HG02642 (cell line): ENCODE data around the gene CUL7.
"Not testable (repeated sequence)": the region's sequence is repeated elsewhere in the genome, so short reads cannot be mapped to it uniquely, and the experiment has no call there.

ENCODE experiments used
- ATAC-seq: cut with Tn5 transposase; IDR thresholded peaks from one replicate; pipeline ENCODE4 v1.9.1; 2021; ENCODE audit warnings: mild to moderate bottlenecking; ENCODE audit not compliant: unreplicated experiment, poor library complexity

The CUL7 gene

DNA sequence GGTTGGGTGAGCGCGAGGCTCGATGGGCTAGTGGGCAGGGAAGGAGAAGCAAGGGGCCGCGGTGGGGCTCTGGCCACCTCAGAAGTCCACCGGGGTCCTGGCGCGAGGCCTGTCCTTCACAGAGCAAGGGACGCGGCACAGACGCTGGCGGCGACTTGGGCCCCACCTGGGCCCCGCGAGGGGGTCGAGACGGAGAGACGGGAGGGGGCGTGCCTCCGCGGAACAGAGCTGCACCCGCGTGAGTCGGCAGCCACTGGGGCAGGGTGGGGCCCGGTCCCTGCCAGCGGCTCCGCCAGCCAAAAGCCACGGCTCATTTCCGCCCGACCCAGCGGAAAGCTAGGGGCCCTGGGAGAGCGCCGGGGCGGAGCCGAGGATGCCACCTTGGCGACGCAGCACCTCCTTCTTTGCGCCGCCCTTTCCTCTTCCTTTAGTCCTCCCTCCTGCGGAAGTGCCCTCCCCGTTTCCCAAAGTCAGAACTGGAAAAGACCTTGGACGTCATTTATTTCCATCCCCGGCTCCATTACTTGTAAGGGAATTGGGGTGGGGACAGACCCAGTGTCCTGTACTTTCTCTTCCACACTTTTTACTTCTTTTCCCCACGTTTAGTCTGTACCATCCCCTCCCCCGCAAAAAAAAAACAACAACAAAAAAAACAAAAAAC lies at the start of gene CUL7:
Gene CUL7, minus strand, starts transcription at position 307 of the 661 bp plus-strand sequence. CDS start 1,063 bp downstream, outside the sequence.
- ATAC-seq, result peak; percentile 89

DNA sequence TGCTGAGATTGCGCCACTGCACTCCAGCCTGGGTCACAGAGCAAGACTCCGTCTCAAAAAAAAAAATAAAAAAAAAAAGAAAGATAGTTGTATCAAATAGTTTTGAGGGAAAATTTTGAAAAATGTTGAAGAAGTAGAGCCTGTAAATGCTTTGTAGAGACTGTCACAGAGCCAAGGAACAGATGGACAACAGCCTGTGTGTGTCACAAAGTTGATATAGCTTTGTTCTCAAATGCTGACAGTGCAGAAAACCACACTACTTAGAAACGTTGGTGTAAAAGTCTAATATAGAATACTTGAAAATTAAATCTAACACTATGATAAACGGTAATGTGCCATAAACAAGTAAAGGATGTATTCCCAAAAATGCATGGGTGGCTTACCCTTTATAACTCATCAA lies 47.8 kb upstream of the CUL7 start:
- no peak for ATAC-seq

DNA sequence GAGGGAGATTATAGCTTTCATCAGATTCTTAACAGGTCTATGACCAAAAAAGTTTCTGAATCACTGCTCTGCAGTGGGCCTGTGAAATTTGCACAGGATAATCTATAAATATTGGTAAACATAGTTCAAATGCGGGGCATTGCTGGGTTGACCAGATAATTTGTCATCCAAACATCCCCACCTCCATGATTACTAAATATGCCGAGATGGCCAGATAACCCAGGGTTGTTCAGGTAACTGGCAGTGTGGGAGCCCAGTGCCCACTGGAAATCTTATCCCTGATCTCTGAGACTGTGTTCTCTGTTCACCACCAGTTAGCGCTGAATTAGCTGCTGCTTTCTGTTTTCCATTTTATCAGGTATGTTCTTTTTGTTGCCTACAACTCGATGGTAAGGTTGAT lies 43.9 kb upstream of the CUL7 start:
- no peak for ATAC-seq

DNA sequence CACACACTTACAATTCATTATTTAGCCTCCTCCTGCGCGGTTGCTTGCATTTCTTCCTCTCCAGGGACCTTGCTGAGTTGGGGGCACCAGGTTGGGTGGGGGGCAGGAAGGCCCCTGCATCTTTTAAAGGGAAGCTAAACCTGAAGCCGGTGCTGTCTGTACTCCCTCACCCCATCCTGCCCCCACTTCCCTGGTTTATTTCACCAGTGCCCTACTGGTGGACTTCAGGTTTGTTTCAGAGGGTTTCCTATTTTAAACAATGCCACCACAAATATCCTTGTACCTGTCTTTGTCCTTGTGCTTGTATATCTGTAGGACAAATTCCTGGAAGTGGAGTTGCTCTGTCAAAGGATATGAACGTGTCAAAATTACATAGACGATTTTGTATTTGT lies 43.4 kb upstream of the CUL7 start:
- no peak for ATAC-seq

DNA sequence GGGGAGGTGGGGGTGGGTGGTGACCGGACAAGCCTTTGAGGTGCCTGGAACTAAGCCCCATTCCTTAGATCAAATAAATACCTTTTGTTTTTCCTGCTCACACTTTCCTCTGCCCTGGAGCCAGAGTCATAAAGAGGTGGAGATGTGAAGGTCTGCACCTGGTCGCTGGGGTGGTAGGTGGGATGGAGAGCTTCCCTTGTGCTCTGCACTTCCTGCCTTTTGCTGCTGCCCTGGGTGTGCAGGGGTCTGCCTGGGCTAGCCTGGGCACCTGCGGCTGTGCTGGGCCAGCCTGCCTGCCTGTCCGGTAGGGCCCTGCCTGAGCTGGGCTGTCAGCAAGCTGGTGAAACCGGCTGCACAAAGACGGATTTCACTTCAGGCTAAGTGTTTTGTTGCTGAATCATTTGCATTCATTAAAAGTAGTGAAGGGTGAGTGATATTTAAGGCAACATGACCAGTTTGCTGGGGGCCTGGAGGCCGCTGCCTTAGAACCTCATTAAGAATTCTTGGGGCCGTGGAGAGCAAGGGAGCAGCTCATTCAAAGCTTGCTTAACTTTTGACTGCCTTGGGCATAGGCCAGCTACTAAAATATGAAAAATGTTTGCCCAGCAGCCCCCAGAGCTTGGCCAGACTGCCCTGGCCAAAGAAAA lies 42.9 kb upstream of the CUL7 start:
- no peak for ATAC-seq

DNA sequence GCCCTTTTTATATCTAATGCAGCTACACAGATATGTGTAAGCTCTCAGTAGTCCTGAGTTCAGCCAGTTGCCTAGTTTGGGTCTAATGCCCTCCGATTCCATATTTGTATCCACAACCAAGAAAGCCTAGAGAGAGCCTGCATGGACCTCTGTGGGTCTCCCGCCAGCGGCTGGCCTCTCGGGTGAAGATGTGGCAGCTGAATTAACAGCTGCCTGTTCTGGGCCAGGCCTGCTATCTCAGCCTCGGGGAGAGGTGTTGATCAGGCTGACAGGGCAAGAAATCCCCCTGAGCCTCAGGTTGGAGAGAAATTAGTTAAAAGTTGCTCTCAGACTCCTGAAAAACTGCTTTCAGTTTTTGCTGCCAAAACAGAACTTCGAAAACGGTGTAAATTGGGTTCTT lies 42.3 kb upstream of the CUL7 start:
- no peak for ATAC-seq

DNA sequence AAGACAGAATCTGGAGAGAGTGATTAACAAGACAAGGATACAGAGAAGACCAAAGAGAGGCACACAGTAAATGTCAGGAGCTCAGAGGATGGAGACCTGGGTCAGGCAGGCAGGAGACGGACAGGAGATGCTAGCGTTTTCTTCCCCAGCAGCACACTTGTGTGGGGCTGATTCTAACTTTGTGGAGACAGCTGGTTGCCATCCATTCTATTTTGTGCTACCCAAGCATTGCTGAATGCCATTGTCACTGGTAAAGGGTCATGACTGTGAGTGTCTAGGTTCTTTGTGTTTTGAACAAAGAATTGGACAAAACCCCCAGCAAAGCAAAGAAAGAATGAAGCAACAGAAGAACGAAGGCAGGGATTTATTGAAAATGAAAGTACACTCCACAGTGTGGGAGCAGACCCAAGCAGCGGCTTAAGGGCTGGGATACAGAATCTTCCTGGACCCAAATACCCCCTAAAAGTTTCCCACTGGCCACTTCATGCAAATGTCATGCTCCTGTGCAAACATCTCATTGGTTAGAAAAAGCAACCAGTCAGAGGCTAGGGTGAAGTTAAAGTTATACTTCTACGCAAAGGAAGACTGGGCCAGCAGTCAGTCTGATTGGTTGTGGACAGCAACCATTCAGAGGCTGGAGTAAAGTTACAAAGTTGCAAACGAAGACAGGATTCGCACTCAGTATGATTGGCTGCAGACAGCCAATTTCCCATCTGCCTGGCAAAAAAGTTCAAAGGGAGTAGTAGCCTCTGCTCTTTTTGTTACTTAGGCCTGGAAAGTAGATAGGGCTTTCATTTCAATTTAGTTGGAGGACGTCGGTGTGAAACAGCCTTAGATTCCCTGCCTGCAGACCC lies 40.0 kb upstream of the CUL7 start:
- no peak for ATAC-seq

DNA sequence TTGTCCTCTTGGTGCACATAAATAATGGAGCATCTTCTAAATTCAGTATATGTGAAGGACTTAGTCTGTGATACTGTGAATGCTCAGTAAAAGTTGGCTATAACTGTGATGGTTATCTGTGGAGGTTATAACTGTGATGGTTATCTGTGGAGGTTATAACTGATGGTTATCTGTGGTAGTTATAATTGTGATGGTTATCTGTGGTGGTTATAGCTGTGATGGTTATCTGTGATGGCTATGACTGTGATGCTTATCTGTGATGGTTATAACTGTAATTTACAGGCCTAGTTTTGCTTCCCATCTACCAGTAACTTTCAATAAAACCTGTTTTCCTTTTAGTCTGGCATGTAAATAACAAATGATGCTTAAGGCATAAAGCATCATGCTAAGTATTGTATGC lies 39.0 kb upstream of the CUL7 start:
- no peak for ATAC-seq

DNA sequence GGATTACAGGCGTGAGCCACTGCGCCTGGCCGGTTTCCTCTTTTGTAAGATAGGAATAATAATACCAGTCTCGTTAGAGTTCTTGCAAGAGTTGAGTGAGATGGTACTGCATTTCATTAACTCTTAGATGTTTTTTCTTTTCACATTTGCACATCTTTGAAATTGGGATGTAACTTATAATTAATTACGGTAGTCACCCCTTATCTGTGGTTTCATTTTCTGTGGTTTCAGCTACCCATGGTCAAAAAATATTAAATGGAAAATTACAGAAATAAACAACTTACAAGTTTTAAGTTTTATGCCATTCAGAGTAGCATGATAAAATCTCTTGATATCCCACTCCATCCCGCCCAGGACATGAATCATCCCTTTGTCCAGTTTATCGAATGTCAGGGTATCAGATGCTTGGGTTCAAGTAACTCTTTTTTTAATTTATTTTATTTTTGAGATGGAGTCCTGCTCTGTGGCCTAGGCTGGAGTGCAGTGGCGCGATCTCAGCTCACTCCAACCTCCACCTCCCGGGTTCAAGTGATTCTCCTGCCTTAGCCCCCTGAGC lies 37.9 kb upstream of the CUL7 start:
- ATAC-seq, result no peak

DNA sequence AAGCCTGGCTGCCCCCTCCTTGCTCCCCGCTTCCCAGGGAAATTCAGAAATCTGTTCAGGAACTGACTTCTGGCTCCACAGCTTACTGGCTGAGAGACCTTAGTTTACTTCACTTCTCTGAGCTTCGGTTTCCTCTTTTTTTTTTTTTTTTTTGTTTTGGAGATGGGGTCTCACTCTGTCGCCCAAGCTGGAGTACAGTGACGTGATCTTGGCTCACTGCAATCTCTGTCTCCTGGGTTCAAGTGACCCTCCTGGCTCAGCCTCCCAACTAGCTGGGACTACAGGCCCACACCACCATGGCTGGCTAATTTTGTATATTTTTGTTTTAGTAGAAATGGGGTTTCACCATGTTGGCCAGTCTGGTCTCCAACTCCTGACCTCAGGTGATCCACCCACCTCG lies 37.4 kb upstream of the CUL7 start:
- no peak for ATAC-seq

DNA sequence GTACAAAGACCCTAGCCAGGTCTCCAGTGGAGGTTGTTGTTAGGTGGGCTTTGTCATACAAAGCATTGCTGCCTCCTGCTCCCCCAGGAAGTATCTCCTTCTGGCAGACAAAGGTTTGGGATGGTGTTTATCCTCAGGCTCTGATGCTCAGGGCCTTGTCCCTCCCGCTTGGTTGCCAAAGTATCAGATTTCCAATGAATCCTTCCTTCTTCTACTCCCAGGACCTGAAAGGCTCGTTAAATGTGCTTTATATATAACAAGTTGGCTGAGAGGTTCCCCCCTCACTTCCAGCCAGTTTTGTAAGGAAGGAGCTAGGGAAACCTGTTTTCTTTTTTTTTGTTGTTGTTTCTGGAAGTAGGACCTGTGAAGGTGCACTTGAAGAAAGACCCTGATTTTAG lies 36.9 kb upstream of the CUL7 start:
- no peak for ATAC-seq

DNA sequence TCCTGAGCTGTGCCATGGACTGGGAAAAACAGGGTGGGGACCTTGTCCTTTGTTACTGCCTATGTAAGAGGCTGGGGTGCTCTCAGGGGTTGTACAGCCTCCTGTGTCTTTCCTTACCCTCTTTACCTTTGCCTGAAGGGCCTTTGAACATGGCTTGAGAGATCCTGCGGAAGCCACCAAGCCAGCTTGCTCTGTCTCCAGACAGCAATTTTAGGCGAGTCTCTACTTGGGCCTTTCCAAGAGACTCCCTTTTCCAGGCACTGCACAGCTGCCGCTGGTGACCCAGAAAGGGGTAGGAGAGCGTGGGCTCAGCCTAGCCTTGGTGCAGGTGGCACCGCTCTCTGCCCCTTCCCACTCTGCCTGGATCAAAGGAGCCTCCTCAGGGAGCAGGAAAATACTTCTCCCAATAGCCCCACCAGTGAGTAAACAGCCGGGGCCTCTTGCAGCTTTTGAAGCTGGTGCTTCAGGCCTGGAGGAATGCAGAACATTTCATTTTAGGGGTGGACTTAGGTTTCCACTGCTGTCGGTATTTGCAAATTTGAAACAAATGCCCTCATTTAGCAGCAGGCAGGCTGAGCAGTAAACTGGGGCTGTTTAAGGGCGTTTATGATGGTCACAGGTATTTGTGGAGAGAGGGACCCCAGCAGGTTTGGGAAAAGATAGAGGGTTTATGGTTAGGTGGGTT lies 36.4 kb upstream of the CUL7 start:
- ATAC-seq, result no peak

DNA sequence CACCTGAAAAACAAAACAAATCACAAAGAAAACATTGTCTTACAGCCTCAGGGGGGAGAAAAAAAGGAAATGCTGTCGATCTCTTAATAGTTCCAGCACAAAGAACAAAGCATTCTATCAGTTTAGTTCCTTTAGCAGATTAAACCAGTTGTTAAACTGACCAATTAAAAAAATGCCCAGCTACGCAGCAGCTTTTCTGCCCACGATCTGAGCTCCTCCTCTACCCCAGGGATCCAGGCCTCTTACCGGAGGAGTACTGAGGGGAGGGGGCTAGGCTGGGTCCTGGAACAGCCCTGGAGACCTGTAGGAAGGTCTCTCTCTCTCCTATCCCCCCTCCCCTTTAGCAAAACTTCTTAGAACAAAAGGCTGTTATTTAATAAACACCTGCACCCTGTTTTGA lies 35.8 kb upstream of the CUL7 start:
- ATAC-seq, result no peak

DNA sequence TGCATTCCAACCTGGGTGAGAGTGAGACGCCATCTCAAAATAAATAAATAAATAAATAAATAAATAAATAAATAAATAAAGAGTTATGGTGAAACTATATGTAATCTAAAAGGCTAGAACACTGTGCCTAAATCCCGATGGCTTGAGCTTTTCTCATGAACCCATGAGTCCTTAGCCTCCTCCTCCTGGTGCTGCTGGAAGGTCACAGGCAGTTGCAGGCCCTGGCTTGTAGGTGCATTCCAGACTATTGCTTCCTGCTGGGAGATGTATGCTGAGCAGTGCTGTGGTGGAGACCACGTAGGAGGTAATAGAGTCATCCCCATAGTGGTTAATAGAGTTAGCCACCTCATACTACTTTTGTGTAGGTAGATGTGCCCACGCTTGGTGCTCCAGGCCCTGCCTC lies 35.0 kb upstream of the CUL7 start:
- no peak for ATAC-seq

DNA sequence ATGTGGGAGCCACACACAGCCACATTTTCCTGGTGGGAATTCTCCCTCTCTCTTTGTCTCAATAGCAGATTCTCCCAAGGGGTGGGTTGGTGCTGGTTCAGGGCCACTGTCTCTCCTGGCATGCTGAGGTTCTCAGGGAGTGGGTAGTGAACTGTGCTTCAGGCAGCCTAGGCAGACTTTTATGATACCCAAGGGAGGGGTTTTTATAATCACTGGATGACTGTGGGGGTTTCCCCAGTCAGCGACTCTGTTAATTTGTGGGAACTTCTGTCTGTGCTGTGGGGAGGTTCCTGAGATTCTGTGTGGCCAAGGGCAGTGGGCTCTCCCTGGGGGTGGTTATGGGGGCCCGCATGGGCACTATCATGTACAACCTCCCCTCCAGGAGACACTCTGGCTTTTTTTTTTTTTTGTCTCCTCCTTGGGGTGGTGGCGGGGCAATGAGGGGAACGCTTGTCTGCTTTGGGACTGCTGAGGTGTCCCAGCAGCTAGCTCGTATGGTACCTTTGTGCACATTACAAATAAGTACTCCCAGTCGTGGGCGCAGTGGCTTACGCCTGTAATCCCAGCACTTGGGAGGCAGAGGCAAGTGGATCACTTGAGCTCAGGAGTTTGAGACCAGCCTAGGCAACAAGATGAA lies 32.5 kb upstream of the CUL7 start:
- no peak for ATAC-seq

DNA sequence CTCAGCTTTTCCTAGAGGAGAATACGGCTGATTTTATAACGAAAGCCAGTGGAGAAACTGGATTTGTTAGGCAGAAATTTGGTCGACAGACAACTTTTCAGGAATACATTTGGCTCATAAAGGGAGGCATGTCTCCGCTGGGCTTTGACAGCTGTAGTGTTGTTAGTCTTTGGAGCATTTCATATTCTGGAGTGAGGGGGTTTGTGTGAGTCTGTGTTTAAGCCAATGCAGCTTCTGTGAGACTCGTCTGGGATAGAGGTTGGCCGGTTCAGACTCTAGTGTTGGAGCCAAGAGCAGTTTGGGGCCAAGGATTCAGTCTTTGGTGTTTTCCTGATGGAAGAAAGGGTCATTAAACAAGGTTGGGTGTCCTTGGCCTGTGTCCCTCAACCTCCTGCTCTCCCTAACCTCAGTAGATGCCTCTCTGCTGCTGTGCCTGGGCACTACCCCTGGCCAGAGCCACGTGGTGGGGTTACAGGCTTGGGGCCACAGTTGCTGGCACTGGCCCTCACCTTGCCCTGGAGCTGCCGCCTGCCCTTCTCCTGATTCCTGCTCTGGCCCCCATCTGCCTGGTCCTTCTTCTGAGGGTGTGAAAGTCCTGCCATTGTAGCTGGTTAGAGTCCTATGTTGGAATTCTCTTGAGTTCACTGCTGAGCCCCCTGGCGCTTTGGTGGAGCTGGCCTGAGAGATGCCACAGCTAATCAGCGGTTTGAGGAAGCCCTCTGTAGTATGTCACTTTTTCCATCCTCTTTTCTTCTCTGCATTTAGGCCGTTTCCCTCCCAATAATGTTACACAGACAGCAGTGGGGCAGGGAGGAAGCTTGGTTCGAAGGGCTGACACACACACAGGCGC lies 29.4 kb upstream of the CUL7 start:
- no peak for ATAC-seq

DNA sequence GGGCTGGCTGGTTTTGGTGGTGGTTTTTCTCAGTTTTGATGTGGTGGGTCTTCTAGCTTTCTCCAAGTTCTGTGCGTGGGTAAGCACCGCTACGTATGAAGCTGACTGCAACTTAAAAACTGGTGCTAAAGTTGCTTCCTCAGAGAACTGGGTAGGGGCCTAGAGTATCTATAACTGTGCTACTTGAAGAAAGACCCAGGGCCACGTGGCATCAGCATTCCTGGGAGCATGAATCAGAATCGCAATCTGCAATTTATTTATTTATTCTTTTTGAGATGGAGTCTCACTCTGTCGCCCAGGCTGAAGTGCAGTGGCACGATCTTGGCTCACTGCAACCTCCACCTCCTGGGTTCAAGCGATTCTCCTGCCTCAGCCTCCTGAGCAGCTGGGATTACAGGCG lies 28.3 kb upstream of the CUL7 start:
- not testable (repeated sequence) for ATAC-seq

DNA sequence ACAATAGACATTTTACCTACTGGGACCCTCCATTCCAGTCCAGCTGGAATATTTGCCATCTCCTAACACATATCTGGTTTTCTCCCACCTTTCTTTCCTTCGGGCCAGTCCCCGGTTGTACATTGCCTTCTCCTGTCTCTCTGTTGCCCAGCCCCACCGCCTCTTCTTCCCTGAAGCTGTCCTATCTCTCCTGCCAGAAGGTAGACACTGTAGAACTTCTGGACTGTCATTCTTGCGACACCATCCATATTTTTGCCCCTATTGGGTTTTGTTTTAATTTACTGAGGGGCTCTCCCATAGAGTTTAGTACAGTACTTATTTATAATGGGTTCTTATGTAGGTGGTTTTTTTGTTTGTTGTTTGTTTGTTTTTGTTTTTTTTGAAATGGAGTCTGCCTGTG lies 27.4 kb upstream of the CUL7 start:
- no peak for ATAC-seq

DNA sequence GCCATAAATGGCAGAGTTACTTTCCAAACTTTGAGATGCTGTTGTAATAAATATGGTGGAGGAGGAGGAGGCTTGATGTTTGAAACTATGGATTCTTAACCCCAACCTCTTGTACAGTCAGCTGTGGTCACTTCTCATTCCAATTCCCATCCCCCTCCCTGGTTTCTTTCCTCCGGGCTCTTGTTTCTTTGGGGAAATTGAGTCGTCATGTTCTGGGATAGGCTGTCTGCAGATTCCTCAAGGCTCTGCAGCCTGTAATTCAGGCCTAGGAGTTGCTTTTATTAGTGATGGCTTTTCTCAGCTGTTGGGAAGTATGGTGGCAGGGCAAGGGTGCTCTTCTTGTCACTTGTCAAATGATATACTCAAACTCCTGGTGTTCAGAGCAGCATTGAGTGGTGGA lies 25.0 kb upstream of the CUL7 start:
- ATAC-seq, result no peak
